ENCODE data around the gene SHKBP1.
"Not testable (repeated sequence)": the region's sequence is repeated elsewhere in the genome, so short reads cannot be mapped to it uniquely, and the experiment has no call there.

The SHKBP1 gene

DNA sequence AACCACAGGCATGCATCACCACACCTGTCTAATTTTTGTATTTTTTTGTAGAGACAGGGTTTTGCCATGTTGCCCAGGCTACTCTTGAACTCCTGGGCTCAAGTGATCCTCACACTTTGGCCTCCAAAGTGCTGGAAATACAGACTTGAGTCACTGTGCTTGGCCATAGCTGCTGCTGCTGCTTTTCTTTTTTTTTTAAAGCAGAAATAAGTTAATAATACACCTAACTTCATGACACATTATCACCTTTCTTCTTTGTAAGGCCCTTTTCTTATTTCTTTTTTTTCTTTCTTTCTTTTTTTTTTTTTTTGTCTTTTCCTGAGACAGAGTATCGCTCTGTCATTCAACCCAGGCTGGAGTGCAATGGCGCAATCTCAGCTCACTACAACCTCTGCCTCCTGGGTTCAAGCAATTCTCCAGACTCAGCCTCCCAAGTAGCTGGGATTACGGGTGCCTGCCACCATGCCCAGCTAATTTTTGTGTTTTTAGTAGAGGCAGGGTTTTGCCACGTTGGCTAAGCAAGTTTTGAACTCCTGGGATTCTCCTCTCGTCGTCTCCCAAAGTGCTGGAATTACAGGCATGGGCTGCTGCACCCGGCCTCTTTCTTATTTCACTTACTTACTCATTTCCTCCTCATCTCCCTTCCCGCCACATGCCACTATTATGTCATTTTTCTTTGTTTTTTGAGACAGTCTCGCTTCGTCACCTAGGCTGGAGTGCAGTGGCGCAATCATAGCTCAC lies 8.7 kb downstream of the SHKBP1 start:
- DNase-seq = no peak

DNA sequence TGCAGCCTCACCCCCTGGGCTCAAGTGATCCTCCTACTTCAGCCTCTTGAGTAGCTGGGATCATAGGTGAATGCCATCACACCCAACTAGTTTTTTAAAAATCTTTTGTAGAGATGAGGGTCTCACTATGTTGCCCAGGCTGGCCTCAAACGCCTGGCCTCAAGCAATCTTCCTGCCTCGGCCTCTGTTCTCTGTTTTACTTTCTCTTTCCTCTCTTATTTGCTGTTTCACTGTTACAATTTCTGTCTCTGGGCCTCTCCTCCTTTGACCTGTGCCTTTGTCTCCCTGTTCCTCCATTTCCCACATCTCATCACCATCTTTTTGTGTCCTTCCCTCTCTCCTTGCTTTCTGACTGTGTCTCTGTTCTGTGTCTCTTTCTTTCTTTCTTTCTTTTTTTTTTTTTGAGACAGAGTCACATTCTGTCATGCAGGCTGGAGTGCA lies 9.3 kb downstream of the SHKBP1 start:
- DNase-seq = no peak

DNA sequence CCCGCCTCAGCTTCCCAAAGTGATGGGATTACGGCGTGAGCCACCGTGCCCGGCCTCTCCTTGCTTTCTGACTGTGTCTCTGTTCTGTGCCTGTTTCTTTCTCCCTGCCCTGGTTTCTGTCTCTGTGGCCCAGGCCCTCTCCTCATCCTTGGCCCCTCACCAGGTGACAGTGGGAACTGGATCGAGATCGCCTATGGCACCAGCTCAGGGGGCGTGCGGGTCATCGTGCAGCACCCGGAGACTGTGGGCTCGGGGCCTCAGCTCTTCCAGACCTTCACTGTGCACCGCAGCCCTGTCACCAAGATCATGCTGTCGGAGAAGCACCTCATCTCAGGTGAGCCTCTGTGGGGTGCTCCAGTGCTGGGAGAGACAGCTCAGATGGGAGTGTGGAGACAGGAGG lies 9.9 kb downstream of the SHKBP1 start:
- no peak for DNase-seq

DNA sequence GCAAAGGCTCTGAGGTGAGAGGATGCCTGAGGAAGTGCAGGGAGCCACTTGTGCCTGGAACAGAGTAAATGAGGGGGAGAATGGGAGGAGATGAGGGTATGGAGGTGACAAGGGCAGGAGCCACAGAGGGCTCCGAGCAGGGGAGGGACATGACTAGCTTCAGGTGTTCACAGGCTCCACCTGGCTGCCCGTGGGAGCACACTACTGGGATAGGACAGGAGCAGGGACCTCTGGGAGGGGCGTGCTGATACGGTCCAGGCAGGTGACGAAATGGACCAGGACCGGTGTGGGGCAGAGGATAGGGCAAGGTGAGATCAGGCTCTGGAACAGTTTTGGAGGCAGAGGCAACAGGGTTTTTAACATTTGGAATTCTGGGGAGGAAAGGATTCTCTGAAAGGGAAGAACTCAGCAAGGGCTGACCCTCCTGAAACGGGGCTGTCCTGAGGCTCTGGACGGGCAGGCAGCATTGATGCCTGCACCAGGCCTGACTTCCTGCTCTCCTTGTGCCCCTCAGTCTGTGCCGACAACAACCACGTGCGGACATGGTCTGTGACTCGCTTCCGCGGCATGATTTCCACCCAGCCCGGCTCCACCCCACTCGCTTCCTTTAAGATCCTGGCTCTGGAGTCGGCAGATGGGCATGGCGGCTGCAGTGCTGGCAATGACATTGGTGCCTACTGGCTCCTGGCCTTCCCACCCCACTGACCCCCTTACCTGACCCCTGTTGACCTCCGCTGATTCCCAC lies 11.6 kb downstream of the SHKBP1 start:
- DNase-seq = no peak

DNA sequence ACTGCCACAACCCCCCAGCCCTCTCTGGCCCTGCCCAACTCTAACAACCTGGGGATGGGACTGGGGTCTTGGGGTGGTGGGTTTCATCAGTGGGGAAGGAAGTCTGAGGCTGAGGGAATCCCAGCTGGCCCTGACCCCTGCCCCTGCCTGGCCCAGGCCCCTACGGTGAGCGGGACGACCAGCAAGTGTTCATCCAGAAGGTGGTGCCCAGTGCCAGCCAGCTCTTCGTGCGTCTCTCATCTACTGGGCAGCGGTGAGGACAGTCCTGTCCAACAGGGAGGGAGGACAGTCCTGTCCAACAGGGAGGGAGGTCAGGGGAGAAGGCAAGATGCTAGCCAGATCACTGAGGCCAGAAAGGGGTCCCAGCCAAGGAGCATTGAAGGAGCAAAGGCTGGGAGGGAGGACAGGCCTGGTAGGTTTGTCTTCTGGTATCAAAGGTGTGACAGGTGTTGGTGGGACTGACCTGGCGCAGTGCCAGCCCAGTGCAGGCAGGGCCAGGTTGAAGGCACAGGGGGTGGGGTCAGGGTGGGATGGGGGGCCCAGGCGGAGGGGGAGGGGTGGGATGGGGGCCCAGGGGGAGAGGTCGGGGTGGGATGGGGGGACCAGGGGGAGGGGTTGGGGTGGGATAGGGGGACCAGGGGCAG lies 12.4 kb downstream of the SHKBP1 start:
- DNase-seq = no peak

DNA sequence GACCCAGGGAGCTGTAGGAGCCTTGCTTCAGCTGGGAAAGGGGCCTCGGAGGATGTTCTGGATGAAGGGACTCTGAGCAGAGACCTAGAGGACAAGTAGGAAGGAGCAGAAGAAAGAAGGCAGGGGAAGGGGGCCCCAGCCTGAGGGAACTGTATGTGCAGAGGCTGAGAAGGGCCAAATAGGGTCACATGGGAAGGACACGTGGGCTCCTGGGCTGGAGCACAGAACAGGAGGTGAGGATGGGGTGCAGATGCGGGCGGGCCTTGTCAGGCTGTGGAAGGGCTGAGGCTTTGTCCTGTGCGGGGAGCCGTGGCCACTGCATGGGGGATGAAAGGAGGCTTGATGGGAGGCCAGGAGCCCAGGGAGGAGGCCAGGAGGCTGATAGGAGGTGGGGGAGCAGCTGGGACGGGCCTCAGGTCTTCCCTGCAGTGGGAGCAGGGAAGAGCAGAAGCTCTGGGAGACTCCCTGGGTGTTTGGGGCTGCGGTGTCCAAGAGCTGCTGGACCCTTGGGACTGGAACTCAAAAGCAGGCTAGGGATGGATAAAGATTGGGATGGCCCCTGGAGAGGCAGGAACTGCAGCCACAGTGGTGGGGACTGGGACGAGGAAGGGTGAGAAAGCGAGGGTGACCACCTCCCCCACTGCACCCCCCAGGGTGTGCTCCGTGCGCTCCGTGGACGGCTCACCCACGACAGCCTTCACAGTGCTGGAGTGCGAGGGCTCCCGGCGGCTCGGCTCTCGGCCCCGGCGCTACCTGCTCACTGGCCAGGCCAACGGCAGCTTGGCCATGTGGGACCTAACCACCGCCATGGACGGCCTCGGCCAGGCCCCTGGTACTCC lies 13.1 kb downstream of the SHKBP1 start:
- no peak for DNase-seq

DNA sequence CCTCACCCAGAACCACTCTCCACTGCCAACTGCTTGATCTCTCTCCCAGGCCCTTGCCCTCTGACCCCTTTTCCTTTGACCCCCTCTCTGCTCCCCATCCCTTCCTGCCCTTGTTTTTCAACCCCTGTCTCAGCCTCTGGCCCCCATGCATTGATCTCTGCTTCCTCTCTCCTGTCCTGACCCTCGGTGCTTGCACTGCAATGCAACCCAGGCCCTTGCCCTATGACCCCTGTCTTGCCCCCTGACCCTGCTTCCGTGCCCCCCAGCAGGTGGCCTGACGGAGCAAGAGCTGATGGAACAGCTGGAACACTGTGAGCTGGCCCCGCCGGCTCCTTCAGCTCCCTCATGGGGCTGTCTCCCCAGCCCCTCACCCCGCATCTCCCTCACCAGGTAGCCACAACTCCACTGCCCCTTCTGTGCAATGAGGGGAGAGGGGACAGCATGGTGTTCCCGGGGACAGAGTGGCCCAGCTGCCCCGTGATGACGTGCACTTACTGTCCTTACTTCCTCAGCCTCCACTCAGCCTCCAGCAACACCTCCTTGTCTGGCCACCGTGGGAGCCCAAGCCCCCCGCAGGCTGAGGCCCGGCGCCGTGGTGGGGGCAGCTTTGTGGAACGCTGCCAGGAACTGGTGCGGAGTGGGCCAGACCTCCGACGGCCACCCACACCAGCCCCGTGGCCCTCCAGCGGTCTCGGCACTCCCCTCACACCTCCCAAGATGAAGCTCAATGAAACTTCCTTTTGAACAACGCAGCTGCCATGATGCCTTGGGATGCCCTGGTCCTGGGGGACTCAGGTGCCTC lies 14.0 kb downstream of the SHKBP1 start:
- no peak for DNase-seq

DNA sequence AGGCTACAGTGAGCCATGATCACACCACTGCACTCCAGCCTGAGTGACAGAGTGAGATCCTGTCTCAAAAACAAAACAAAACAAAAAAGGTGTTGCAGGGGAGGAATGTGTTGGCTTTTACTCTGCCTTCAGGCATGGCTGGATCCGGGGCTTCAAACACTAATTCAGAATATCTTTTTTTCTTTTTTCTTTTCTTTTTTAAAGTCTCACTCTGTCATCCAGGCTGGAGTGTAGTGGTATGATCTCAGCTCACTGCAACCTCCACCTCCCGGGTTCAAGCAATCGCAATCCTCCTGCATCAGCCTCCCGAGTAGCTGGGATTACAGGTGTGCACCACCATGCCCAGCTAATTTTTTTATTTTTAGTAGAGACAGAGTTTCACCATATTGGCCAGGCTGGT lies 15.1 kb downstream of the SHKBP1 start:
- DNase-seq = not testable (repeated sequence)

DNA sequence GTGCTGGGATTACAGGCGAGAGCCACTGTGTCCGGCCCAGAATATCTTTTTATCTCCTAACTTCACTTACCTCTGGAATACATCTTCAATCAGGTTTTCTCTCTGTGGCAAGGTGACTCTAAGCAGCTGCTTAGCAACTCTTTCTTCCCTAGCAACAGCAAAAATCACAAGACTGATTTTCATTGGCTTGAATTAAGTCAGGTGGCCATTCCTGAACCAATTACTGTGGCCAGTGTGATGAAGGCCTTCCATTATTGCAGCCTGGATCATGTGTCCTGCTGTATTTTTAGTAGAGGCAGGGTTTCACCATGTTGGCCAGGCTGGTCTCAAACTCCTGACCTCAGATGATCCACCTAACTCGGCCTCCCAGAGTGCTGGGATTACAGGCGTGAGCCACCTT lies 15.5 kb downstream of the SHKBP1 start:
- DNase-seq = peak; percentile 29 to 82

DNA sequence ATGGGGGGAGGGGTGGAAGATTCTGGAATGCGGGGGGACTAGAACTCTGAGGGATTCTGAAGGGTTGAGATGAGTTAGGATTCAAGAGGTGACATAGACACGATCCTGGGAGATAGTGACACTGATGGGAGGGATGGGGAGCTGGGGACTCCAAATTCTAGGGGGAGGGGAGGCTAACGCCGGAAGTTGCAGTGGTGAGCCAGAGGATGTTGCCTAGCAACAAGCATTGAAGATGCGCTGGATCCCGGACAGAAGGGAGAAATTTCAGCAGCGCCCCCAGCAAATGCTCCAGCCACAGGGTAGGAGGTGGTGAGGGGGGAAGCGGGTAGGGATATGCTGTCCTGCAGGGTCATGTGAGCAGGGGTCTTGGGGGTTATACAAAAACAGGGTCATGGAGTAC lies 17.6 kb downstream of the SHKBP1 start:
- DNase-seq = no peak

DNA sequence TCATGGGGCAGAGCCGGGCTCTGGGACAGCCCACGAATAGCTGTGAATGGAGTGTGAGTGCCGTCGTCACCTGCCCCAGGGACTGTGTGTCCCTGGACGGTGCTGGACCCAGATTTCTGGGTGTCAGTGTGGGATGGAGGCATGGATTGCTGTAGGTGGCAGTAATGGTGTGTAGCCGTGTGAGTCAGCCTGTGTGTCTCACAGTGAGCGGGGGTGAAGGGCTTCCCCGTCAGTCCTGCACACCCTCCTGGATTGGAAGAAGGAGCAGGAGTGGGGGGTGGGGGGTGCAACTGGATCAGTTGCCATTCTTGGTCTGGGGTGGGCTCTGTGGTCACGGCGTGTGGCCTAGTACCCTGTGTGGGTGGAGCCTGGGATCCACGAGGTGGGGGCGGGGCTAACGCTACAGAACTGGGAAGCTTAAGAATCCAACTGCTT lies 18.0 kb downstream of the SHKBP1 start:
- DNase-seq = no peak

DNA sequence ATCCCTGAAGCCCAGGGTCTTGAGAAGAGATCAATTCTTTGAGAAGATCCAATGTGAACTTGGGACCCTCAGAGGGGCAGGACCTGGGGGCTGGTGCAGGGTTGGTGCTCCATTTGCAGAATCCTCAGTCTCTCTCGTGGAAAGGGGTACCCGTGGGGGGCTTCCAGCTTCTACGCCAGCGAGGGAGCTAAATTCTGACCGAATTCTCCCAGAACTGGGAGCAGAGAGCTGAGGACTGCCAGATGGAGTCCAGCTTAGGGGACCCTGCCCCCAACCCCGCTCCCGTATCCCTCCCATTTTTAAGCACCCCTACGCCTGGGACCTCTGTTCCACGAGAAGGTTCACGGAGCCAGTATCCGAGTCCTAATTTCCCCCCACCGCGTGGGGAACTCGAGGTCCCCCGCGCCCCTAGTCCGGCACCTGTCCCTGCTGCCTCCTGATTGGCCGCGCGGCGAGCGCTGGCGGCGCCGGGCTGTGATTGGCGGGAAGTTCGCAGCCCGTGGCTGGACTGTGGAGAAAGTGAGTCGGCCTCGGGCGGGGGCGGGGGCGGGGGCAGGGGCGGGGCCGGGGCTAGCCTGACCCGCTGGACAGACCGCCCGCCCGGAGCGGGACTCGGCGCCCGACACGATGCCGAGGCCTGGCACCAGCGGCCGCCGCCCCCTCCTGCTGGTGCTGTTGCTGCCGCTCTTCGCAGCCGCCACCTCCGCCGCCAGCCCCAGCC lies 20.1 kb downstream of the SHKBP1 start:
- no peak for DNase-seq

DNA sequence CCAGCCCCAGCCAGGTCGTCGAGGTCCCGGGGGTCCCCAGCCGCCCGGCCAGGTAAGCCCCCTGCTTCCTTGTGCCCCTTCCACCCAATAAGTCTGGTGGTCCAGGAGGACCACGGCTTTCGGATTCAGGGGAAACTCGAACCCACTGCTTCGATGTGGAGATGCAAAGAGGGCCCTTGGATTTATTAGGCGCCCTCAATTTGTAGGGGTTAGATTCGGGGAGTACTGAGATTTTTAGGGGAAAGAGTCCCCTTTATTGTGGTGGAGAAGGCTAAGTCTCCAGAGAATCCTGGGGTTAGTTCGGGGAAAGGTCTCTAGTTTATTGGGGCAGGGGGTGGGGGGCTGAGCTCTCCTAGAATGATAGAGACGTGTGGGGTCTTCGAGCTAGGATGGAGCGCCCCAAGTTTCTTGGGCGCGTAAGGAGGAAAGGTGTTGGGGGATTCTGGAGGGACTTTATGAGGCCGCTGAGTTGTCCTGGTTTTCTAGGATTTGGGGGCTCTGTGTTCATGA lies 20.7 kb downstream of the SHKBP1 start:
- DNase-seq = no peak

DNA sequence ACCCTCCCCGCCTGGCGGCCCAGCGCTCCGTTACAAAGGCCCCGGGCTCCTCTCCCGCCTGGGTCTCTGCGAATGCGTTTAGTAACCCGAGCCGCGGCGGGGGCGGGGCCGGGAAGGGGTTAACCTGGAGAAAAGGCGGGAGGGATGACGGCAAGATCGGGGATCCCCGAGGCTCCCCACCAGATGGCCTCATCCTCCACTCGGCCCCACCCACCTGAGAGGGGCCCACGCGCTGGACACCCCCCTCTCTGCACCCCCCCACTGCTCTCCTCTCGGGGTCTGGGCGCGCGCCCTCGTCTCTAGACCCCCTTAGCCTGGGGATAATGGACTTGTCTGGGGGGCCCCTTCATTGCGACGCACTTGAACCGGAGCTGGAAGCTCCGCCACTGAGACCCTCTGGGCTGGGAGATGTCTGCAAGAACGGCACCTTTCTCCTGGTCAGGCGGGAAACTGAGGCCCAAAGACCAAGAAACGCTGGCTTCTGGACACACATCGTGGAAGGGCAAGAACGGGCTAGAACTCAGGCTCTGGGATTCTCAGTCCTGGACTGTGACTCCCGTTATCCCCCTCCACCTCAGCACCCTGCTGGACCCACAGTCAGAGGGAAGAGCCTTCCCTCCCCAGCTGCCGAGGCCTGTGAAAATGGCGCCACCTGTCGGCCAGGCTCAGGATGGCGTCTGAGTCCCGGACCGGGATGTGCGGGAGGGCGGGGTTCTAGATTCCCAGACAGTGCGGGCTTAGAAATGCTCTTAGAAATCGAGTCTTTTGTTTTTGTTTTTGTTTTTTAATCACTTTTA lies 21.6 kb downstream of the SHKBP1 start:
- DNase-seq = peak; percentile 71 to 82

DNA sequence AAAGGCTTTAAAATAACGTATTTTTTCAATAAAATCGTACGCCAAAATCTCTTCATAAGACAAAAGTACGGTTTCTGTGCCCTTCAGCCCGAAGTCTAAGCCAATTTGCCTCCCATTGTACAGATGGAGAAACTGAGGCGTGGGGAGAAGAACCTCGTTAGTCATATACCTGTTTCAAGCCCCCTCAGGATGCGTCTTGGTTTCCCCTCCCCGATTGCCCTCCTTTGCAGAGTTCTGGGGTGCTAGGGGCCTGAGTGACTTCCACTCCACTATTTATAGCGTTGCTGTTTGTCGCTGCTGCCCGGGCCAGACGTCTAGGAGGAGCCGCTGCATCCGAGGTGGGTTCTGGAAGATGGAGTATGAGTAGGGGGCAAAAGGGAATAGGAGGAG lies 22.2 kb downstream of the SHKBP1 start:
- no peak for DNase-seq

DNA sequence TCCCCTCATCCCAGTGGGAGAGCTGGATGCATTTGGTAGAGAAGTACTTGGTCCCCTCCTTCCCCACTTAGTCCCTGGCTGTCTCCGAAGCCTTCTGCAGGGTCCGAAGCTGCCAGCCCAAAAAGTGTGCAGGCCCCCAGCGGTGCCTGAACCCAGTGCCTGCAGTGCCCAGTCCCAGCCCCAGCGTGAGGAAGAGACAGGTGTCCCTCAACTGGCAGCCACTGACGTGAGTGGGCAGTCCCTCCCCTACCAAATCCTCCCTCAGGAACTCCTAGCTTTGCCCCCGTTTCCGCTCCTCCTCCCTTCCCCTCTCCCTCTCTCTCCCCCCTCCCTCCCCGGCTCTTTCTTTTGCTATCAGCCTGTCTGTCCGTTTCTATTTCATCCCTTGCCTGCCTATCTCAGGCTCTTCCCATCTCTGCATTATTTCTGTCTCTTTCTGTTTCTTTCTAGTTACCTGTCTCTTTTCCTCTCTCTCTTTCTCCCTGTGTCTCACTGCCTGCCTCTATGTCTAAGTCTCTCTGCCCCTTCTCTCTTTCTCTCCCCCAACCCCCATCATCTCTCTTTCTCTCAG lies 22.7 kb downstream of the SHKBP1 start:
- DNase-seq = no peak

DNA sequence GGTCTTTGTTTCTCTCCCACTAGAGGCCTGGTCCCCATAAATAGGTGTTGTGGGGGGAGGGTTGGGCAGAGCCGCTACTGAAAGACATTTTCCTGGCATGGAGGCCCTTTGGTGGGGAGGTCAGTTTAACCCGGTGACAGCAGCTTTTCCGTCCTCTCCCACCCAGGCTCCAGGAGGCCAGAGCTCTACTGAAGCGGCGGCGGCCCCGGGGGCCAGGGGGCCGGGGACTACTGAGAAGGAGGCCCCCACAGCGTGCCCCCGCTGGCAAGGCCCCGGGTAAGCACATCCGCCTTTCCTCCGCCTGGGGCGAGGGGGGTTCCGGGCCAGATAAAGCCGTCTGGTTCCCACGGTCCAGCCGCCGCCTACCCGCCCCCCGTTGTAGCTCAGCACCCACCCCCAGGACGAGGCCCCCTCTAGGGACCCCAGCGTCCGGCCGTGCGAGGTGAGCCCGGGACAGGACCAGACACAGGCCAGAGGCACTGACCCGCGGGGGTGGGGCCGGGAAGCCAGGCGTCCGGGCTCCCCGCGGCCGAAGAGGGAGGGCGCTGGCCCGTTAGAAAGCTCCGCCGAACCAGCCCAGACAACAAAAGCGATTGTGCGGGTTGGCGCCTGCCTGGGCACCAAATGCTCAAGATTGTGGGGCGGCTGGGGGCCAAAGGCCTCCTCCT lies 23.4 kb downstream of the SHKBP1 start:
- no peak for DNase-seq

DNA sequence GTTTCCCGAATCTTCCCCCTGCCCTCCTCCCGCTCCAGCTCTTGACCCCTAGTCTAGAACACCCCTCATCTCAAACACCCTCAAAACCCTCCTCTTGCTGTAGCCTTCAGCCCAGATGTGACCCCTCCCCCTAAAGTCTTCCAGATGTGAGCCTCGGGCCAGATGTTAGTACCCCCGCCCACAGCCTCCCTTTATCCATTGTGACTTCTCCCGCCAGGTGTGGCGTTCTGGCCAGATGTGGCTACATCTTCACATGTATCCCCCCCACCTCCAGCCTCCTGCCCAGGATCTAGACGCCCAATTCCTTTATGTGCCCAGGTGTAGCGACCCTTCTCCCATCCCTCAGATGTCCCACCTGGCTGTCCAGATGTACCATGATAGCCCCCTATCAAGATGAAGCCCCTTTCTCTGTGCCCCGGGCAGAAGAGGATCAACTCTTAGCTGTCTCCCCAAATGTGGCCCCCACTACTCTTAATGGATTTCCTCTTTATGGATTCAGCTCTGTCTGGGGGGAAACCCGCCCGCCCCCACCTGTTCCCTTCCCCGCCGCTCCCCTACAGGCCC lies 24.0 kb downstream of the SHKBP1 start:
- no peak for DNase-seq

Data from NCI-H2081 (cell line).